HL-60 (cell line): ENCODE data around the gene ATAD2B.

Source experiments
- DNase-seq, 2 experiments: peaks; one replicate each; pipeline ENCODE4 v3.0.0-alpha.2; 2010 to 2020; ENCODE audit warnings: low read depth in 1 of 2, low spot score in 1 of 2
- H3K27ac ChIP-seq: fragments of 250-450 bp; sonication (Bioruptor Pico); replicated peaks from 2 replicates; pipeline ENCODE4 v1.5.1; 2020; ENCODE audit warnings: mild to moderate bottlenecking, moderate library complexity
- H3K27me3 ChIP-seq: fragments of 250-450 bp; sonication (Bioruptor Pico); 2 replicates; pipeline ENCODE4 v1.5.1; 2021; ENCODE audit warnings: mild to moderate bottlenecking, moderate library complexity; ENCODE audit not compliant: insufficient read depth, poor library complexity, severe bottlenecking
- H3K4me3 ChIP-seq: replicated peaks from 2 replicates; pipeline ENCODE4 v1.5.1; 2011; ENCODE audit warnings: mild to moderate bottlenecking, control low read depth, low read length; ENCODE audit not compliant: insufficient read depth
- CTCF ChIP-seq: IDR thresholded peaks from one replicate; pipeline ENCODE4 v1.5.1; 2011; ENCODE audit warnings: low read length, control low read depth, inconsistent platforms; ENCODE audit not compliant: insufficient read depth
- GABPA ChIP-seq: IDR thresholded peaks from 2 replicates; pipeline ENCODE4 v1.6.1; 2012; ENCODE audit warnings: low read depth
- POLR2AphosphoS5 ChIP-seq: IDR thresholded peaks from 2 replicates; pipeline ENCODE4 v1.6.1; 2012; ENCODE audit warnings: low read depth
- SPI1 ChIP-seq: IDR thresholded peaks from 2 replicates; pipeline ENCODE4 v1.6.1; 2012; ENCODE audit warnings: low read depth, mild to moderate bottlenecking, borderline replicate concordance
- TF ChIP-seq, protein P1 (sequence below): IDR thresholded peaks from 2 replicates; pipeline ENCODE4 v1.6.1; 2012; ENCODE audit warnings: low read depth; ENCODE audit not compliant: insufficient replicate concordance

ATAD2B gene

DNA sequence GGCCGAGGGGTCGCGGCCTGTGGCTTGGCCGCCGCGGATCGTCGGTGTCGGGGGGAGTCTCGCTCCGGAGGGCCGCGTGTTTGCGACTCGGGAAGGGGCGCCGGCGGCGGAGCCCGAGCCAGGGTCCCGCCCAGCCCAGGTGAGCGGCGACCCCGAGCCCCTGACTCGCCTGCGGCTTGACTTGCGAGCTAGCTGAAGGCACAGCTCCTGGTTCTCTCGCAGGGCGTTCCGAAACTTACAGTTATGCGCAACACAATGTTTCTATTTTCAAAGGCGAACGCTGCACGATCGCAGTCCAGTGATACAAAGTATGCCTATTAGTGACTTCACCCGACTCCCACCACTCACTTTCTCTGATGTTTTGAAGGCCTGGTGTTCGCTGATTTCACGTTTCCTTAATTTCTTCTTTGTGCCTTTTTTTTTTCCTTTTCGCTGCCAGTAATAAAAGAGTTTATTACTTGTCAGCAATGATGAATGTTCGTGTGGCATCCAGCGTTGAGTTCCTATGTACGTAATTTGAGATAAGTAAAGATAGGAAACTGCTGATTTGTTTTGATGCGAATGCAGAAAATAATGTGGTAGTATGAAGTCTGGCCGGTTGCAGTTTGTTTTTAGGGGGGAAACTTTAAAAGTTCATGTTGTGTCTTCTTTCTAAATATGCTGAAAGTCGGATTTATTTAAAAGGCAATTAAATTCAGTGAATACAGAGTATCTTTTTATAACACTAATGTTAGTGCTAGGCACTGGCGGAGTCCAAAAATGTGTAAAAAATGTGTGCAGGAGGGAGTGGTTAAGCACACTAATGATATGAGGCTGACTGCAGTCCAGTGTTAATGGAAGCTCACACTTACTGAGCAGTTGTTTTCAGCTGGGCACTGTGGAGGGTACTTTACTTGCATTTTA, 14.0 kb upstream of the ATAD2B start:
- no peak for TF ChIP-seq GABPA
- TF ChIP-seq SPI1, result no peak
- TF ChIP-seq POLR2AphosphoS5, result no peak
- TF ChIP-seq, protein P1, sequence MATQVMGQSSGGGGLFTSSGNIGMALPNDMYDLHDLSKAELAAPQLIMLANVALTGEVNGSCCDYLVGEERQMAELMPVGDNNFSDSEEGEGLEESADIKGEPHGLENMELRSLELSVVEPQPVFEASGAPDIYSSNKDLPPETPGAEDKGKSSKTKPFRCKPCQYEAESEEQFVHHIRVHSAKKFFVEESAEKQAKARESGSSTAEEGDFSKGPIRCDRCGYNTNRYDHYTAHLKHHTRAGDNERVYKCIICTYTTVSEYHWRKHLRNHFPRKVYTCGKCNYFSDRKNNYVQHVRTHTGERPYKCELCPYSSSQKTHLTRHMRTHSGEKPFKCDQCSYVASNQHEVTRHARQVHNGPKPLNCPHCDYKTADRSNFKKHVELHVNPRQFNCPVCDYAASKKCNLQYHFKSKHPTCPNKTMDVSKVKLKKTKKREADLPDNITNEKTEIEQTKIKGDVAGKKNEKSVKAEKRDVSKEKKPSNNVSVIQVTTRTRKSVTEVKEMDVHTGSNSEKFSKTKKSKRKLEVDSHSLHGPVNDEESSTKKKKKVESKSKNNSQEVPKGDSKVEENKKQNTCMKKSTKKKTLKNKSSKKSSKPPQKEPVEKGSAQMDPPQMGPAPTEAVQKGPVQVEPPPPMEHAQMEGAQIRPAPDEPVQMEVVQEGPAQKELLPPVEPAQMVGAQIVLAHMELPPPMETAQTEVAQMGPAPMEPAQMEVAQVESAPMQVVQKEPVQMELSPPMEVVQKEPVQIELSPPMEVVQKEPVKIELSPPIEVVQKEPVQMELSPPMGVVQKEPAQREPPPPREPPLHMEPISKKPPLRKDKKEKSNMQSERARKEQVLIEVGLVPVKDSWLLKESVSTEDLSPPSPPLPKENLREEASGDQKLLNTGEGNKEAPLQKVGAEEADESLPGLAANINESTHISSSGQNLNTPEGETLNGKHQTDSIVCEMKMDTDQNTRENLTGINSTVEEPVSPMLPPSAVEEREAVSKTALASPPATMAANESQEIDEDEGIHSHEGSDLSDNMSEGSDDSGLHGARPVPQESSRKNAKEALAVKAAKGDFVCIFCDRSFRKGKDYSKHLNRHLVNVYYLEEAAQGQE, result no peak
- no peak for TF ChIP-seq CTCF
- no peaks in the 10 kb centered on the region for H3K27me3 ChIP-seq
- H3K4me3 ChIP-seq, result peak overlapping the region; percentile 84
- peak in 1 of 2 experiments; percentile 24 for DNase-seq
- peak overlapping the region; percentile 71 for H3K27ac ChIP-seq

DNA sequence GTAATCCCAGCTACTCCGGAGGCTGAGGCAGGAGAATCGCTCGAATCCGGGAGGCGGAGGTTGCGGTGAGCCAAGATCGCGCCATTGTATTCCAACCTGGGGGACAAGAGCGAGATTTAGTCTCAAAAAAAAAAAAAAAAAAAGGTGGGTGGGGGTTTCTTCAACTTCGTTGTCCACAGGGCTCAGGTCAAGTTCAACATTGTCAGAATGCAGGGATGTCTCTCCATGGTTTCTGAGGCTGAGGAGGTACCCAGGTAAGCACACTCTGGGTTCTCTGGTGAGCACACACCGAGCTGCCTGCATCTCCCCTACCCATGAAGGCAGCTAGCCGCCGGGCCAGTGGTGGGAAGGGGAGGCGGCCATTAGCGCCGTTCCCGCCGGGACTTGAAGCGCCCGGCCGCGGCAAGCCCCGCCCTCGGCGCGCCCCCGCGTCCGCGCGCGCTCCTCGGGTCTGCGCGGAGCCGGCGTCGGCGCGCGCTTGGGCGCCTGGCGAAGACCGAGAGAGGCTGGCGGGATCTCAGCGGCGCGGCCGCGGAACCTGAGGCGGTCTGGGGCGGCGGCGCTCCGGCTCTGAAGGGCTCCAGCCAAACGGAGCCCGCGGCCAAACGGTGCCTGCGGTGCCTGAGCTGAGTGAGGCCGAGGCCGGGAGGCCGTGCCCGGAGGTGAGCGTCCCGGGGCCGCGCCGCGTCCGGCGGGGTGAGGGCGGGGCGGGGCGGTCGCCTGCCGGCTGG, 13.2 kb upstream of the ATAD2B start, which contains the start of gene UBXN2A:
Gene UBXN2A, plus strand, starts transcription at position 477 of the 731 bp plus-strand sequence. CDS start 17,852 bp downstream, outside the sequence.
- H3K4me3 ChIP-seq, result peak within 1 kb of the TSS; percentile 84
- peak within 1 kb of the TSS; percentile 71 for H3K27ac ChIP-seq
- H3K27me3 ChIP-seq, result no peaks in the 10 kb centered on the region
- no peak for TF ChIP-seq GABPA
- TF ChIP-seq CTCF, result no peak
- TF ChIP-seq SPI1, result no peak
- TF ChIP-seq POLR2AphosphoS5, result 0 out of 2 replicates have a peak, but pooled peaks have one; percentile 52
- TF ChIP-seq, protein P1, result peak; percentile 32
- DNase-seq, result peak; percentile 44 to 60

- no peak for DNase-seq
- Histone ChIP-seq H3K27me3 (no peaks in the 10 kb centered on the region), H3K4me3 (no peak overlapping the region), H3K27ac (no peak overlapping the region)
- TF ChIP-seq POLR2AphosphoS5 (no peak), CTCF (no peak), SPI1 (no peak), GABPA (no peak)
- TF ChIP-seq, protein P1, result no peak
These were observed 7.3 kb upstream of the ATAD2B start for GRCh38 chr2:23934259-23934658.
